HEK293 (cell line): ENCODE data around the gene DROSHA.

Experiments
- CTCF ChIA-PET: fragments of 350-600 bp; formaldehyde crosslinking; extraction: SDS; loops from one replicate; lab custom pipeline; 2021; ENCODE audit warnings: antibody characterized with exemption; lab: Yijun Ruan, JAX
- POLR2A ChIA-PET: fragments of 300-600 bp; formaldehyde crosslinking; extraction: SDS; loops from one replicate; lab custom pipeline; 2020; ENCODE audit warnings: antibody characterized with exemption, inconsistent platforms; lab: Yijun Ruan, JAX
- H3K27ac ChIP-seq: fragments of 200-500 bp; sonication (Bioruptor generic); 2 replicates; pipeline ENCODE4 v1.5.1; 2014; ENCODE audit warnings: low read depth, low read length, control low read depth, inconsistent platforms; ENCODE audit errors: extremely low read depth
- H3K36me3 ChIP-seq, 2 experiments: fragments of 200-500 bp in 1 of 2; sonication (Bioruptor generic) in 1 of 2; 1 replicate in 1 of 2; 2 replicates in 1 of 2; pipeline ENCODE4 v1.5.1; 2014 to 2017; ENCODE audit warnings: inconsistent platforms in 2 of 2, low read length in 2 of 2; ENCODE audit not compliant: control insufficient read depth in 2 of 2, insufficient read depth in 1 of 2
- H3K4me1 ChIP-seq: fragments of 200-500 bp; sonication (Bioruptor generic); 2 replicates; pipeline ENCODE4 v1.5.1; 2014; ENCODE audit warnings: mild to moderate bottlenecking, low read length, inconsistent platforms; ENCODE audit not compliant: control insufficient read depth, insufficient read depth
- H3K4me3 ChIP-seq: 2 replicates; pipeline ENCODE4 v1.5.1; 2011; ENCODE audit warnings: low read depth, mild to moderate bottlenecking, control low read depth, low read length, moderate library complexity
- H3K9me3 ChIP-seq: fragments of 200-500 bp; sonication (Bioruptor generic); 2 replicates; pipeline ENCODE4 v1.5.1; 2014; ENCODE audit warnings: low read depth, low read length, inconsistent platforms; ENCODE audit not compliant: control insufficient read depth, insufficient read depth
- GFI1B ChIP-seq: fragments of 450-650 bp; formaldehyde crosslinking; IDR thresholded peaks from 2 replicates; pipeline ENCODE4 v1.5.1; 2016; ENCODE audit warnings: missing biosample characterization, missing genetic modification characterization
- KLF16 ChIP-seq: fragments of 450-650 bp; formaldehyde crosslinking; IDR thresholded peaks from 2 replicates; pipeline ENCODE4 v1.5.1; 2017; ENCODE audit warnings: missing biosample characterization, missing genetic modification characterization
- PRDM4 ChIP-seq: fragments of 450-650 bp; formaldehyde crosslinking; IDR thresholded peaks from 2 replicates; pipeline ENCODE4 v1.5.1; 2017; ENCODE audit warnings: missing biosample characterization, missing genetic modification characterization
- PRDM6 ChIP-seq: fragments of 450-650 bp; formaldehyde crosslinking; IDR thresholded peaks from 2 replicates; pipeline ENCODE4 v1.5.1; 2017; ENCODE audit warnings: missing biosample characterization, missing genetic modification characterization
- SP3 ChIP-seq: fragments of 450-650 bp; formaldehyde crosslinking; IDR thresholded peaks from 2 replicates; pipeline ENCODE4 v1.5.1; 2016; ENCODE audit warnings: missing biosample characterization, missing genetic modification characterization
- ZBTB10 ChIP-seq: fragments of 450-650 bp; formaldehyde crosslinking; IDR thresholded peaks from 2 replicates; pipeline ENCODE4 v1.5.1; 2016; ENCODE audit warnings: missing biosample characterization, missing genetic modification characterization
- ZNF223 ChIP-seq: fragments of 450-650 bp; formaldehyde crosslinking; IDR thresholded peaks from 2 replicates; pipeline ENCODE4 v1.5.1; 2016; ENCODE audit warnings: missing biosample characterization, missing genetic modification characterization
- ZNF239 ChIP-seq: fragments of 450-650 bp; formaldehyde crosslinking; IDR thresholded peaks from 2 replicates; pipeline ENCODE4 v1.5.1; 2016; ENCODE audit warnings: missing biosample characterization, missing genetic modification characterization
- ZNF26 ChIP-seq: fragments of 450-650 bp; formaldehyde crosslinking; IDR thresholded peaks from 2 replicates; pipeline ENCODE4 v1.5.1; 2016; ENCODE audit warnings: missing biosample characterization, missing genetic modification characterization
- ZNF292 ChIP-seq: fragments of 450-650 bp; formaldehyde crosslinking; IDR thresholded peaks from 2 replicates; pipeline ENCODE4 v1.5.1; 2016; ENCODE audit warnings: low read depth, missing biosample characterization, missing genetic modification characterization, borderline replicate concordance
- ZNF514 ChIP-seq: fragments of 450-650 bp; formaldehyde crosslinking; IDR thresholded peaks from 2 replicates; pipeline ENCODE4 v1.5.1; 2016; ENCODE audit warnings: missing biosample characterization, missing genetic modification characterization
- ZNF518A ChIP-seq: fragments of 450-650 bp; formaldehyde crosslinking; conservative IDR thresholded peaks from 2 replicates; pipeline ENCODE4 v1.5.1; 2016; ENCODE audit warnings: low read depth, missing biosample characterization, missing genetic modification characterization
- ZNF558 ChIP-seq: fragments of 450-650 bp; formaldehyde crosslinking; IDR thresholded peaks from 2 replicates; pipeline ENCODE4 v1.5.1; 2016; ENCODE audit warnings: missing biosample characterization, missing genetic modification characterization
- ZNF670 ChIP-seq: fragments of 450-650 bp; formaldehyde crosslinking; IDR thresholded peaks from 2 replicates; pipeline ENCODE4 v1.5.1; 2016; ENCODE audit warnings: missing biosample characterization, missing genetic modification characterization, low read depth
- ZNF701 ChIP-seq: fragments of 450-650 bp; formaldehyde crosslinking; IDR thresholded peaks from 2 replicates; pipeline ENCODE4 v1.5.1; 2016; ENCODE audit warnings: missing biosample characterization, missing genetic modification characterization
- ZSCAN4 ChIP-seq: fragments of 450-650 bp; formaldehyde crosslinking; IDR thresholded peaks from 2 replicates; pipeline ENCODE4 v1.5.1; 2017; ENCODE audit warnings: missing biosample characterization, missing genetic modification characterization

The DROSHA gene

GRCh38 chr5:31366941-31367340, 165.0 kb downstream of the DROSHA start:
- no peak overlapping the region for H3K4me3 ChIP-seq
- ChIA-PET POLR2A (no interaction called here), CTCF (no interaction called here)
- no peak overlapping the region for H3K27ac ChIP-seq
- no peaks in the 10 kb centered on the region for H3K36me3 ChIP-seq
- H3K9me3 ChIP-seq, result no peaks in the 10 kb centered on the region
- TF ChIP-seq ZNF518A (tag by site-specific recombination) (no peak), GFI1B (tag by site-specific recombination) (no peak), ZSCAN4 (tag by site-specific recombination) (no peak), ZNF701 (no peak), ZNF670 (tag by site-specific recombination) (no peak), ZBTB10 (tag by site-specific recombination) (no peak), KLF16 (tag by site-specific recombination) (no peak), PRDM6 (tag by site-specific recombination) (no peak), SP3 (tag by site-specific recombination) (no peak), ZNF514 (tag by site-specific recombination) (no peak), ZNF223 (tag by site-specific recombination) (no peak), ZNF26 (no peak), ZNF558 (tag by site-specific recombination) (no peak), ZNF239 (tag by site-specific recombination) (no peak), ZNF292 (tag by site-specific recombination) (no peak), PRDM4 (tag by site-specific recombination) (no peak)
- TF ChIP-seq, all 188 proteins: peak for 0
- no peaks in the 10 kb centered on the region for H3K4me1 ChIP-seq
